Mesendoderm (in vitro differentiated cells): ENCODE data around the gene FCMR.

Experiments
- DNase-seq: peaks from one replicate; pipeline ENCODE4 v3.0.0; 2013
- H2AK5ac ChIP-seq: 2 replicates; pipeline ENCODE4 v1.6.1; 2013; ENCODE audit warnings: low read length, inconsistent platforms
- H2BK120ac ChIP-seq: 2 replicates; pipeline ENCODE4 v1.6.1; 2013; ENCODE audit warnings: low read depth, mild to moderate bottlenecking, low read length, moderate library complexity, mixed read lengths
- H2BK15ac ChIP-seq: replicated peaks from 2 replicates; pipeline ENCODE4 v1.6.1; 2013; ENCODE audit warnings: low read depth, mild to moderate bottlenecking, moderate library complexity
- H2BK5ac ChIP-seq: 2 replicates; pipeline ENCODE4 v1.6.1; 2013; ENCODE audit warnings: low read length, inconsistent platforms
- H3K18ac ChIP-seq: 2 replicates; pipeline ENCODE4 v1.6.1; 2013; ENCODE audit warnings: mild to moderate bottlenecking, low read length, mixed read lengths
- H3K23ac ChIP-seq: one replicate; pipeline ENCODE4 v1.6.1; 2013; ENCODE audit warnings: low read length
- H3K27ac ChIP-seq: 2 replicates; pipeline ENCODE4 v1.5.1; 2013; ENCODE audit warnings: low read depth, mild to moderate bottlenecking, inconsistent platforms, low read length, moderate library complexity
- H3K27me3 ChIP-seq: 2 replicates; pipeline ENCODE4 v1.6.1; 2013; ENCODE audit warnings: low read length, control low read depth, mild to moderate bottlenecking, inconsistent platforms; ENCODE audit not compliant: insufficient read depth, poor library complexity
- H3K36me3 ChIP-seq: 2 replicates; pipeline ENCODE4 v1.6.1; 2013; ENCODE audit warnings: low read length, inconsistent platforms; ENCODE audit not compliant: control insufficient read depth, insufficient read depth
- H3K4ac ChIP-seq: one replicate; pipeline ENCODE4 v1.6.1; 2013; ENCODE audit warnings: low read depth, mild to moderate bottlenecking, low read length, moderate library complexity
- H3K4me1 ChIP-seq: 2 replicates; pipeline ENCODE4 v1.6.1; 2013; ENCODE audit warnings: low read depth, low read length, inconsistent platforms; ENCODE audit not compliant: control insufficient read depth
- H3K4me2 ChIP-seq: 2 replicates; pipeline ENCODE4 v1.6.1; 2013; ENCODE audit warnings: low read length
- H3K4me3 ChIP-seq: 2 replicates; pipeline ENCODE4 v1.5.1; 2013; ENCODE audit warnings: mild to moderate bottlenecking, low read length
- H3K56ac ChIP-seq: one replicate; pipeline ENCODE4 v1.6.1; 2013; ENCODE audit warnings: low read length
- H3K79me1 ChIP-seq: 2 replicates; pipeline ENCODE4 v1.6.1; 2013; ENCODE audit warnings: low read length, inconsistent platforms
- H3K79me2 ChIP-seq: 2 replicates; pipeline ENCODE4 v1.6.1; 2013; ENCODE audit warnings: mild to moderate bottlenecking, low read length; ENCODE audit not compliant: control insufficient read depth, insufficient read depth
- H3K9ac ChIP-seq: 2 replicates; pipeline ENCODE4 v1.6.1; 2013; ENCODE audit warnings: low read length, inconsistent platforms
- H4K5ac ChIP-seq: one replicate; pipeline ENCODE4 v1.6.1; 2013; ENCODE audit warnings: low read length
- H4K8ac ChIP-seq: one replicate; pipeline ENCODE4 v1.6.1; 2013; ENCODE audit warnings: low read depth, mild to moderate bottlenecking, control low read depth, low read length, moderate library complexity
- WGBS: extraction: QIAGEN DNeasy Blood & Tissue Kit; methylation state at CpG from one replicate; pipeline ENCODE4 v1.1.7; 2013; ENCODE audit warnings: low lambda C conversion rate, missing lambda C conversion rate; ENCODE audit not compliant: insufficient coverage; ENCODE audit errors: extremely low coverage; 5-methylcytosine and 5-hydroxymethylcytosine counted together

Gene FCMR

GRCh38 chr1:206946261-206946660, 24.5 kb upstream of the FCMR start, which contains the start of gene PIGR:
Gene PIGR (minus strand): TSS chr1:206946466. CDS start chr1:206940531, 5,935 bp downstream.
- no peak within 1 kb of the TSS for H4K8ac ChIP-seq
- H3K18ac ChIP-seq = no peak within 1 kb of the TSS
- no peaks in the 10 kb centered on the region for H3K79me1 ChIP-seq
- no peak within 1 kb of the TSS for H3K27ac ChIP-seq
- no peak within 1 kb of the TSS for H3K56ac ChIP-seq
- no peak within 1 kb of the TSS for H2AK5ac ChIP-seq
- no peaks in the 10 kb centered on the region for H3K4me1 ChIP-seq
- H3K9ac ChIP-seq = no peak within 1 kb of the TSS
- no peaks in the 10 kb centered on the region for H3K36me3 ChIP-seq
- H2BK5ac ChIP-seq = no peak within 1 kb of the TSS
- no peak within 1 kb of the TSS for H2BK15ac ChIP-seq
- H3K4me2 ChIP-seq = no peak within 1 kb of the TSS
- no peaks in the 10 kb centered on the region for H3K79me2 ChIP-seq
- no peak within 1 kb of the TSS for H3K4ac ChIP-seq
- WGBS = no CpG with 5 or more reads among the region's 7 CpGs
- H3K23ac ChIP-seq = no peak within 1 kb of the TSS
- H3K27me3 ChIP-seq = no peaks in the 10 kb centered on the region
- no peak within 1 kb of the TSS for H4K5ac ChIP-seq
- H3K4me3 ChIP-seq = no peak within 1 kb of the TSS
- H2BK120ac ChIP-seq = no peak within 1 kb of the TSS
- DNase-seq = no peak

GRCh38 chr1:206945779-206946178, 24.0 kb upstream of the FCMR start:
- H3K23ac ChIP-seq = no peak overlapping the region
- no peak overlapping the region for H3K56ac ChIP-seq
- no CpG with 5 or more reads among the region's 4 CpGs for WGBS
- no peaks in the 10 kb centered on the region for H3K79me1 ChIP-seq
- no peak overlapping the region for H3K9ac ChIP-seq
- no peak overlapping the region for H4K5ac ChIP-seq
- H3K79me2 ChIP-seq = no peaks in the 10 kb centered on the region
- no peaks in the 10 kb centered on the region for H3K36me3 ChIP-seq
- H2AK5ac ChIP-seq = no peak overlapping the region
- no peak overlapping the region for H2BK15ac ChIP-seq
- H3K27me3 ChIP-seq = no peaks in the 10 kb centered on the region
- H3K4me3 ChIP-seq = no peak overlapping the region
- no peaks in the 10 kb centered on the region for H3K4me1 ChIP-seq
- DNase-seq = no peak
- no peak overlapping the region for H3K27ac ChIP-seq
- H3K4me2 ChIP-seq = no peak overlapping the region
- no peak overlapping the region for H2BK5ac ChIP-seq
- no peak overlapping the region for H3K4ac ChIP-seq
- H3K18ac ChIP-seq = no peak overlapping the region
- no peak overlapping the region for H2BK120ac ChIP-seq
- H4K8ac ChIP-seq = no peak overlapping the region

GRCh38 chr1:206944703-206945102, 23.0 kb upstream of the FCMR start:
- no peak for DNase-seq
- Histone ChIP-seq H3K4me1 (no peaks in the 10 kb centered on the region), H3K27ac (no peak overlapping the region), H3K79me2 (no peaks in the 10 kb centered on the region), H2BK5ac (no peak overlapping the region), H3K4me2 (no peak overlapping the region), H4K5ac (no peak overlapping the region), H3K4ac (no peak overlapping the region), H3K9ac (no peak overlapping the region), H3K18ac (no peak overlapping the region), H2BK120ac (no peak overlapping the region), H2BK15ac (no peak overlapping the region), H2AK5ac (no peak overlapping the region), H3K23ac (no peak overlapping the region), H3K27me3 (no peaks in the 10 kb centered on the region), H3K36me3 (no peaks in the 10 kb centered on the region), H3K79me1 (no peaks in the 10 kb centered on the region), H3K4me3 (no peak overlapping the region), H3K56ac (no peak overlapping the region), H4K8ac (no peak overlapping the region)
- WGBS = no CpG with 5 or more reads among the region's 5 CpGs

- Histone ChIP-seq H2AK5ac (no peak overlapping the region), H2BK120ac (no peak overlapping the region), H3K27me3 (no peaks in the 10 kb centered on the region), H3K4ac (no peak overlapping the region), H3K56ac (no peak overlapping the region), H3K4me1 (no peaks in the 10 kb centered on the region), H3K79me1 (no peaks in the 10 kb centered on the region), H3K4me2 (no peak overlapping the region), H3K4me3 (no peak overlapping the region), H3K9ac (no peak overlapping the region), H2BK5ac (no peak overlapping the region), H3K18ac (no peak overlapping the region), H3K36me3 (no peaks in the 10 kb centered on the region), H4K8ac (no peak overlapping the region), H3K27ac (no peak overlapping the region), H3K23ac (no peak overlapping the region), H2BK15ac (no peak overlapping the region), H3K79me2 (no peaks in the 10 kb centered on the region), H4K5ac (no peak overlapping the region)
- no peak for DNase-seq
- no CpG with 5 or more reads among the region's 6 CpGs for WGBS
Measured at GRCh38 chr1:206941766-206942418, 20.2 kb upstream of the FCMR start.

- Histone ChIP-seq H2BK120ac (no peak overlapping the region), H2BK15ac (no peak overlapping the region), H3K18ac (no peak overlapping the region), H4K8ac (no peak overlapping the region), H3K4me2 (no peak overlapping the region), H2BK5ac (no peak overlapping the region), H3K79me2 (no peaks in the 10 kb centered on the region), H3K27ac (no peak overlapping the region), H3K56ac (no peak overlapping the region), H3K27me3 (no peaks in the 10 kb centered on the region), H3K79me1 (no peaks in the 10 kb centered on the region), H3K4me1 (no peaks in the 10 kb centered on the region), H3K36me3 (no peaks in the 10 kb centered on the region), H4K5ac (no peak overlapping the region), H3K4ac (no peak overlapping the region), H3K23ac (no peak overlapping the region), H3K9ac (no peak overlapping the region), H3K4me3 (no peak overlapping the region), H2AK5ac (no peak overlapping the region)
- WGBS = no CpG with 5 or more reads among the region's 3 CpGs
- no peak for DNase-seq
Measured at GRCh38 chr1:206940588-206940936, 18.8 kb upstream of the FCMR start.
